Kidney (tissue), 14 donors: ENCODE data around the gene CYP19A1. TPM values are rescaled to one million over a fixed set of nuclear protein-coding genes. Genes with fewer than 3 reads are reported as not detected.

Source experiments
- DNase-seq, 5 donors: peaks; one replicate each; pipeline ENCODE4 v3.0.0-alpha.2; 2013 to 2020
- FAIRE-seq: peaks from 2 replicates; lab custom pipeline; 2012; peaks lifted over from hg19 to GRCh38; lab: Jason Lieb, UNC
- H3K27ac ChIP-seq, 2 donors: one replicate each; pipeline ENCODE4 v1.7.0; 2013; ENCODE audit warnings: low read depth in 2 of 2, low read length in 2 of 2, inconsistent platforms in 1 of 2
- H3K27me3 ChIP-seq: one replicate; pipeline ENCODE4 v1.7.1; 2013; ENCODE audit warnings: low read length, inconsistent platforms; ENCODE audit not compliant: control insufficient read depth, insufficient read depth
- H3K36me3 ChIP-seq, 3 donors: one replicate each; pipeline versions ENCODE4 v1.7.0 to v1.7.1; 2013; ENCODE audit warnings: low read length in 3 of 3, control low read depth in 1 of 3, inconsistent platforms in 1 of 3; ENCODE audit not compliant: insufficient read depth in 3 of 3, control insufficient read depth in 2 of 3
- H3K4me1 ChIP-seq, 3 donors: one replicate each; pipeline versions ENCODE4 v1.7.0 to v1.7.1; 2013; ENCODE audit warnings: low read length in 3 of 3, inconsistent platforms in 1 of 3, low read depth in 1 of 3; ENCODE audit not compliant: control insufficient read depth in 2 of 3, insufficient read depth in 2 of 3
- H3K4me3 ChIP-seq, 3 donors: one replicate each; pipeline versions ENCODE4 v1.7.0 to v1.8.1; 2013; ENCODE audit warnings: low read length in 3 of 3, control low read depth in 1 of 3, inconsistent platforms in 1 of 3
- H3K9ac ChIP-seq, 3 donors: one replicate each; pipeline versions ENCODE4 v1.7.0 to v1.7.1; 2013; ENCODE audit warnings: low read length in 3 of 3, control low read depth in 1 of 3, inconsistent platforms in 1 of 3
- H3K9me3 ChIP-seq, 3 donors: one replicate each; pipeline versions ENCODE4 v1.7.0 to v1.7.1; 2013; ENCODE audit warnings: low read length in 3 of 3, control low read depth in 1 of 3, inconsistent platforms in 1 of 3; ENCODE audit not compliant: control insufficient read depth in 2 of 3, insufficient read depth in 1 of 3
- intact Hi-C: fragments of 100-400 bp; cut with DNase I; formaldehyde crosslinking; loops from one replicate; pipeline ENCODE4 v1.11.1; 2022
- polyA plus RNA-seq: library from polyadenylated mRNA; stranded (reverse); fragments of 350-450 nt; fragmentation: Illumina TruSeq; extraction: RNeasy Lipid Tissue Mini Kit (QIAGEN cat#74804); gene quantifications from one replicate; pipeline ENCODE4 v1.2.3, GENCODE V29; 2014; ENCODE audit warnings: low read depth, low replicate concordance; ENCODE audit not compliant: insufficient read depth
- total RNA-seq: library from RNA; stranded (reverse); fragmentation: NEBNext Ultra II Directional; extraction: Animal tissue kit (Norgen Biotek cat#: 25700); gene quantifications from one replicate; pipeline ENCODE4 v1.2.1, GENCODE V29; 2021
- TF ChIP-seq, protein P1 (sequence below): IDR thresholded peaks from 3 replicates; pipeline ENCODE4 v1.5.1; 2012; ENCODE audit warnings: mild to moderate bottlenecking, moderate library complexity, borderline replicate concordance; ENCODE audit not compliant: insufficient read depth; ENCODE audit errors: extremely low read depth
- donor health status: control.
- donor health status: control.
- donor health status: control.
- donor health status: control.
- donor health status: control.
- donor health status: DM: yes; HTN: yes; CAD: no.
- donor health status: Normal renal cell carcinoma (clear cell type).

Gene CYP19A1
- total and polyA plus RNA-seq, 2 donors from 2014 or later: 0.50 TPM; not detected in 1

DNA sequence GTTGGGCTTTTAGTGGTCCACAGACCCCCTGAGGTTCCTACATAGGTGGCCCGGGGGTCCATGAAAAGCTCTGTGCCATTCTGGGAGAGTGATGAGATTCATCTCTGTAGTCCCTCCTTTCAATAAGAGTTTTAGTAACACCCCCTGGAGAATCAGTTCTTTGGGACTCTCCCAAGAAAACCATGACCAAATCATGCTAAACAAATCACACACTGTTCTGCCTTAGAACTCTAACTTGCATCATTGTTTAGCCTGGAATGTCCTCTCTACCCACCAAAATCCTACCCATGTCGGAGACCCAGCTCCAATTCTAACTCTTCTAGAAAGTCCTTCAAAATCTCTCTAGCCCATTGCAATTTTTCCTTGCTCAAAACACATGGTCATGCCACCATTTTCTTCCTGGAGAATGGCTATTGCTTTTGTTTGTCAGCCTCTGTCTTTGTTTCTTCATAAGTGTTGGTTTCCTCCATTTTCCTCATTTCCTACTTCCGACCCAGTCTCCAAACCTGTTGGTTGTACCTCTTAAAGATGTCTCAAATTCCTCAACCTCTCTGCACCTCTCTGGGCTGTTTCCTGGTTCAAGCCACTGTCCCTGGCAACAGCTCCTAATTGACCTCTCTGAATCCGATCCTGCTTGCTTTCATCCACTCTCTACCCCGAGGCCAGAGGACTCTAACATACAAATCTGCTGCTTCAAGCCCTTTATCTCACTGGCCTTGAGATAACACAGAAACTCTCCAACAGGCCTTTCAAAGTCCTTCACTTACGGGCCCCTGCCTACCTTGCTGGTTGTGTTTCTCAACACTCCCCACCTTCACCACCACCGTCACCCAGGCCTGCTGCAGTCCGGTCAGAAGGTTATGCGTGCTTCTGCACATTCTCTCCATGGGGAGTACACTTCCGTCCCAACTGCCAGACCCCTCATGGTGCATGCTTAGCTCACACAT is 23.7 kb downstream of the CYP19A1 start:
- TF ChIP-seq, protein P1, sequence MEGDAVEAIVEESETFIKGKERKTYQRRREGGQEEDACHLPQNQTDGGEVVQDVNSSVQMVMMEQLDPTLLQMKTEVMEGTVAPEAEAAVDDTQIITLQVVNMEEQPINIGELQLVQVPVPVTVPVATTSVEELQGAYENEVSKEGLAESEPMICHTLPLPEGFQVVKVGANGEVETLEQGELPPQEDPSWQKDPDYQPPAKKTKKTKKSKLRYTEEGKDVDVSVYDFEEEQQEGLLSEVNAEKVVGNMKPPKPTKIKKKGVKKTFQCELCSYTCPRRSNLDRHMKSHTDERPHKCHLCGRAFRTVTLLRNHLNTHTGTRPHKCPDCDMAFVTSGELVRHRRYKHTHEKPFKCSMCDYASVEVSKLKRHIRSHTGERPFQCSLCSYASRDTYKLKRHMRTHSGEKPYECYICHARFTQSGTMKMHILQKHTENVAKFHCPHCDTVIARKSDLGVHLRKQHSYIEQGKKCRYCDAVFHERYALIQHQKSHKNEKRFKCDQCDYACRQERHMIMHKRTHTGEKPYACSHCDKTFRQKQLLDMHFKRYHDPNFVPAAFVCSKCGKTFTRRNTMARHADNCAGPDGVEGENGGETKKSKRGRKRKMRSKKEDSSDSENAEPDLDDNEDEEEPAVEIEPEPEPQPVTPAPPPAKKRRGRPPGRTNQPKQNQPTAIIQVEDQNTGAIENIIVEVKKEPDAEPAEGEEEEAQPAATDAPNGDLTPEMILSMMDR: no peak
- intact Hi-C loops: no loop called here

GRCh38 chr15:51313644-51314280 is 24.6 kb downstream of the CYP19A1 start:
- Histone ChIP-seq H3K27me3 (no peaks in the 10 kb centered on the region), H3K27ac (no peak overlapping the region), H3K9ac (no peak overlapping the region), H3K36me3 (no peaks in the 10 kb centered on the region), H3K4me3 (no peak overlapping the region), H3K4me1 (no peaks in the 10 kb centered on the region), H3K9me3 (no peaks in the 10 kb centered on the region)
- no peak for DNase-seq
- intact Hi-C loops: no loop called here
- no peak for FAIRE-seq
- TF ChIP-seq, protein P1: no peak

More for the DNA sequence above, 23.7 kb downstream of the CYP19A1 start:
- Histone ChIP-seq H3K27me3 (no peaks in the 10 kb centered on the region), H3K9ac (no peak overlapping the region), H3K4me1 (no peaks in the 10 kb centered on the region), H3K9me3 (no peaks in the 10 kb centered on the region), H3K27ac (no peak overlapping the region), H3K4me3 (no peak overlapping the region), H3K36me3 (no peaks in the 10 kb centered on the region)
- DNase-seq (no peak), FAIRE-seq (no peak)

- no peak for DNase-seq
- FAIRE-seq: no peak
- Histone ChIP-seq H3K9ac (no peak overlapping the region), H3K4me3 (no peak overlapping the region), H3K27me3 (no peaks in the 10 kb centered on the region), H3K9me3 (no peaks in the 10 kb centered on the region), H3K4me1 (no peaks in the 10 kb centered on the region), H3K36me3 (no peaks in the 10 kb centered on the region), H3K27ac (no peak overlapping the region)
- TF ChIP-seq, protein P1: no peak
- intact Hi-C loops: no loop called here
These were observed 25.4 kb downstream of the CYP19A1 start for GRCh38 chr15:51313074-51313393.
